ENCODE measurements around the gene DLEC1.

Gene DLEC1

GRCh38 chr3:37994639-37994972, 44.4 kb upstream of the DLEC1 start:
- Histone ChIP-seq H3K9me3 (ENCODE audit: control insufficient read depth in 2 of 2, low read length in 2 of 2) (no peaks in the 10 kb centered on the region), H3K27ac (ENCODE audit: low read depth in 2 of 2, low read length in 2 of 2) (peak overlapping the region; percentile 98), H3K36me3 (ENCODE audit: control insufficient read depth in 2 of 2, insufficient read depth in 2 of 2, low read length in 2 of 2) (peaks cover 18 to 19% of the 10 kb centered on the region in 2 donors), H3K9ac (ENCODE audit: low read depth in 1 of 2, low read length in 2 of 2) (peak overlapping the region; percentile 87 to 94), H3K4me1 (ENCODE audit: control insufficient read depth in 2 of 2, insufficient read depth in 2 of 2, low read length in 2 of 2) (peaks cover 42 to 71% of the 10 kb centered on the region in 2 donors), H3K27me3 (ENCODE audit: control insufficient read depth in 2 of 2, insufficient read depth in 2 of 2, low read length in 2 of 2) (no peaks in the 10 kb centered on the region), H3K4me3 (ENCODE audit: low read length in 2 of 2) (peak overlapping the region; percentile 80)

GRCh38 chr3:37995652-37996641, 43.1 kb upstream of the DLEC1 start:
- H3K27ac ChIP-seq (ENCODE audit: low read depth in 2 of 2, low read length in 2 of 2) = peak overlapping the region; percentile 33 to 64
- peaks cover 23 to 30% of the 10 kb centered on the region in 2 donors for H3K36me3 ChIP-seq (ENCODE audit: control insufficient read depth in 2 of 2, insufficient read depth in 2 of 2, low read length in 2 of 2)
- H3K27me3 ChIP-seq (ENCODE audit: control insufficient read depth in 2 of 2, insufficient read depth in 2 of 2, low read length in 2 of 2) = no peaks in the 10 kb centered on the region
- peaks cover 35 to 61% of the 10 kb centered on the region in 2 donors for H3K4me1 ChIP-seq (ENCODE audit: control insufficient read depth in 2 of 2, insufficient read depth in 2 of 2, low read length in 2 of 2)
- no peaks in the 10 kb centered on the region for H3K9me3 ChIP-seq (ENCODE audit: control insufficient read depth in 2 of 2, low read length in 2 of 2)
- H3K9ac ChIP-seq (ENCODE audit: low read depth in 1 of 2, low read length in 2 of 2) = no peak overlapping the region
- no peak overlapping the region for H3K4me3 ChIP-seq (ENCODE audit: low read length in 2 of 2)

GRCh38 chr3:37996785-37997301, 42.2 kb upstream of the DLEC1 start:
- Histone ChIP-seq H3K9me3 (ENCODE audit: control insufficient read depth in 2 of 2, low read length in 2 of 2) (no peaks in the 10 kb centered on the region), H3K27ac (ENCODE audit: low read depth in 2 of 2, low read length in 2 of 2) (peak overlapping the region; percentile 33 to 64), H3K4me3 (ENCODE audit: low read length in 2 of 2) (no peak overlapping the region), H3K27me3 (ENCODE audit: control insufficient read depth in 2 of 2, insufficient read depth in 2 of 2, low read length in 2 of 2) (no peaks in the 10 kb centered on the region), H3K9ac (ENCODE audit: low read depth in 1 of 2, low read length in 2 of 2) (peak overlapping the region in 1 of 2 donors; percentile 9), H3K4me1 (ENCODE audit: control insufficient read depth in 2 of 2, insufficient read depth in 2 of 2, low read length in 2 of 2) (peaks cover 35 to 59% of the 10 kb centered on the region in 2 donors), H3K36me3 (ENCODE audit: control insufficient read depth in 2 of 2, insufficient read depth in 2 of 2, low read length in 2 of 2) (peaks cover 32 to 39% of the 10 kb centered on the region in 2 donors)

- Histone ChIP-seq H3K36me3 (ENCODE audit: control insufficient read depth in 2 of 2, insufficient read depth in 2 of 2, low read length in 2 of 2) (peaks cover 37 to 44% of the 10 kb centered on the region in 2 donors), H3K27ac (ENCODE audit: low read depth in 2 of 2, low read length in 2 of 2) (peak overlapping the region; percentile 33 to 64), H3K9me3 (ENCODE audit: control insufficient read depth in 2 of 2, low read length in 2 of 2) (no peaks in the 10 kb centered on the region), H3K4me1 (ENCODE audit: control insufficient read depth in 2 of 2, insufficient read depth in 2 of 2, low read length in 2 of 2) (peaks cover 38 to 55% of the 10 kb centered on the region in 2 donors), H3K27me3 (ENCODE audit: control insufficient read depth in 2 of 2, insufficient read depth in 2 of 2, low read length in 2 of 2) (no peaks in the 10 kb centered on the region), H3K4me3 (ENCODE audit: low read length in 2 of 2) (no peak overlapping the region), H3K9ac (ENCODE audit: low read depth in 1 of 2, low read length in 2 of 2) (peak overlapping the region in 1 of 2 donors; percentile 9)
Measured at GRCh38 chr3:37997342-37997741, 41.7 kb upstream of the DLEC1 start.

GRCh38 chr3:37997791-37998370, 41.1 kb upstream of the DLEC1 start:
- Histone ChIP-seq H3K4me1 (ENCODE audit: control insufficient read depth in 2 of 2, insufficient read depth in 2 of 2, low read length in 2 of 2) (peaks cover 38 to 56% of the 10 kb centered on the region in 2 donors), H3K36me3 (ENCODE audit: control insufficient read depth in 2 of 2, insufficient read depth in 2 of 2, low read length in 2 of 2) (peaks cover 42 to 49% of the 10 kb centered on the region in 2 donors)

GRCh38 chr3:37999836-38000235, 39.2 kb upstream of the DLEC1 start:
- H3K4me1 ChIP-seq (ENCODE audit: control insufficient read depth in 2 of 2, insufficient read depth in 2 of 2, low read length in 2 of 2) = peaks cover 39 to 60% of the 10 kb centered on the region in 2 donors
- no peak overlapping the region for H3K27ac ChIP-seq (ENCODE audit: low read depth in 2 of 2, low read length in 2 of 2)
- H3K9ac ChIP-seq (ENCODE audit: low read depth in 1 of 2, low read length in 2 of 2) = peak overlapping the region in 1 of 2 donors; percentile 44
- H3K36me3 ChIP-seq (ENCODE audit: control insufficient read depth in 2 of 2, insufficient read depth in 2 of 2, low read length in 2 of 2) = peaks cover 45 to 50% of the 10 kb centered on the region in 2 donors
- no peaks in the 10 kb centered on the region for H3K9me3 ChIP-seq (ENCODE audit: control insufficient read depth in 2 of 2, low read length in 2 of 2)
- H3K27me3 ChIP-seq (ENCODE audit: control insufficient read depth in 2 of 2, insufficient read depth in 2 of 2, low read length in 2 of 2) = no peaks in the 10 kb centered on the region
- H3K4me3 ChIP-seq (ENCODE audit: low read length in 2 of 2) = no peak overlapping the region

More at GRCh38 chr3:37997791-37998370, 41.1 kb upstream of the DLEC1 start:
- Histone ChIP-seq H3K27me3 (ENCODE audit: control insufficient read depth in 2 of 2, insufficient read depth in 2 of 2, low read length in 2 of 2) (no peaks in the 10 kb centered on the region), H3K27ac (ENCODE audit: low read depth in 2 of 2, low read length in 2 of 2) (peak overlapping the region; percentile 90 to 95), H3K9ac (ENCODE audit: low read depth in 1 of 2, low read length in 2 of 2) (peak overlapping the region; percentile 82 to 93), H3K4me3 (ENCODE audit: low read length in 2 of 2) (peak overlapping the region in 1 of 2 donors; percentile 80), H3K9me3 (ENCODE audit: control insufficient read depth in 2 of 2, low read length in 2 of 2) (no peaks in the 10 kb centered on the region)

- Histone ChIP-seq H3K27ac (ENCODE audit: low read depth in 2 of 2, low read length in 2 of 2) (no peak overlapping the region), H3K9ac (ENCODE audit: low read depth in 1 of 2, low read length in 2 of 2) (no peak overlapping the region), H3K4me1 (ENCODE audit: control insufficient read depth in 2 of 2, insufficient read depth in 2 of 2, low read length in 2 of 2) (peaks cover 44 to 62% of the 10 kb centered on the region in 2 donors), H3K36me3 (ENCODE audit: control insufficient read depth in 2 of 2, insufficient read depth in 2 of 2, low read length in 2 of 2) (peaks cover 43 to 48% of the 10 kb centered on the region in 2 donors), H3K27me3 (ENCODE audit: control insufficient read depth in 2 of 2, insufficient read depth in 2 of 2, low read length in 2 of 2) (no peaks in the 10 kb centered on the region), H3K9me3 (ENCODE audit: control insufficient read depth in 2 of 2, low read length in 2 of 2) (no peaks in the 10 kb centered on the region), H3K4me3 (ENCODE audit: low read length in 2 of 2) (no peak overlapping the region)
Measured at GRCh38 chr3:38000242-38000916, 38.6 kb upstream of the DLEC1 start.

GRCh38 chr3:38000965-38001455, 38.0 kb upstream of the DLEC1 start:
- Histone ChIP-seq H3K27me3 (ENCODE audit: control insufficient read depth in 2 of 2, insufficient read depth in 2 of 2, low read length in 2 of 2) (no peaks in the 10 kb centered on the region), H3K27ac (ENCODE audit: low read depth in 2 of 2, low read length in 2 of 2) (no peak overlapping the region), H3K36me3 (ENCODE audit: control insufficient read depth in 2 of 2, insufficient read depth in 2 of 2, low read length in 2 of 2) (peaks cover 39 to 47% of the 10 kb centered on the region in 2 donors), H3K9me3 (ENCODE audit: control insufficient read depth in 2 of 2, low read length in 2 of 2) (no peaks in the 10 kb centered on the region), H3K4me3 (ENCODE audit: low read length in 2 of 2) (no peak overlapping the region), H3K4me1 (ENCODE audit: control insufficient read depth in 2 of 2, insufficient read depth in 2 of 2, low read length in 2 of 2) (peaks cover 45 to 65% of the 10 kb centered on the region in 2 donors), H3K9ac (ENCODE audit: low read depth in 1 of 2, low read length in 2 of 2) (no peak overlapping the region)

GRCh38 chr3:38001456-38002081, 37.4 kb upstream of the DLEC1 start:
- Histone ChIP-seq H3K9ac (ENCODE audit: low read depth in 1 of 2, low read length in 2 of 2) (no peak overlapping the region), H3K9me3 (ENCODE audit: control insufficient read depth in 2 of 2, low read length in 2 of 2) (no peaks in the 10 kb centered on the region), H3K27ac (ENCODE audit: low read depth in 2 of 2, low read length in 2 of 2) (no peak overlapping the region), H3K4me3 (ENCODE audit: low read length in 2 of 2) (no peak overlapping the region), H3K27me3 (ENCODE audit: control insufficient read depth in 2 of 2, insufficient read depth in 2 of 2, low read length in 2 of 2) (no peaks in the 10 kb centered on the region), H3K4me1 (ENCODE audit: control insufficient read depth in 2 of 2, insufficient read depth in 2 of 2, low read length in 2 of 2) (peaks cover 45 to 65% of the 10 kb centered on the region in 2 donors), H3K36me3 (ENCODE audit: control insufficient read depth in 2 of 2, insufficient read depth in 2 of 2, low read length in 2 of 2) (peaks cover 43 to 46% of the 10 kb centered on the region in 2 donors)
